Cortex of kidney (tissue), 1 donor: Measurements from ENCODE around the gene TPCN1.

ENCODE experiments used
- DNase-seq: peaks from one replicate; lab custom pipeline; 2025; lab: John Stamatoyannopoulos, UW

TPCN1 gene

DNA sequence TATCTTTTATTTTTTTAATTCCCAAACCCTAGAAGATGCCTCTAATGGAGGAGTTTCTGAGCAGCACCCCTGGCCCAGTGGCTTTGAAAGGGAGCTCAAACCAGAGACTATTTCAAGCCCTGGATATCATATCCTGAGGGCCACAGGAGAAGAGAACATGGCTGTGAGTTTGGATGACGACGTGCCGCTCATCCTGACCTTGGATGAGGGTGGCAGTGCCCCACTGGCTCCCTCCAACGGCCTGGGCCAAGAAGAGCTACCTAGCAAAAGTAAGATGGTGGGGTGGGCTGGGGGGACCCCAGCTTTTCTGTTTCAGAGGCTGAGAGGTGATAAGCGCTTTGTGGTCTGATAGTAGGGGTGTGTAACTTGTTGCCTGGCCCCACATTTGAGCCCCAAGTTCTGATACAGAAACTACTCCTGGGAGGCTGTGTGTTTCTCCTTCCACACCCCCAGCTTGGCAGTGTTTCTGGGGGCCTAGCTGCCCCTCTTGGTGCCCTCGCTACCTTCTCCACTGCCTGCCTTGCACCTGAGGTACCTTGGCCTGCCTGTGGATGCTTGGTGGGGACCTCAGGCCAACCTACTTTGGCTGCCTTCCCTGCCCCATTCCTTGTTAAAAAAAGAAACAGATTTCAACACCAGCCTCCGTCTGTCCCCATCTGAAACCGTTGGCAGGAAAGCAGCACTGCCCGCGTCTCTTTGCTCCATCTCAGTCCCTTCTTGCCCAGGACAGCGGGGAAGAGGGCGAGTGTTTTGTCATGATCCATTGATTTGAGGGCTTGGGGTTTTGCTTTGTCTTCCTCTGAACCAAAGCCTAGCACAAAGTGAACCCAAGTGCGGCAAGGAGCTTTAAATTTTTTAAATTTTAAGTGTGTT is 5.7 kb downstream of the TPCN1 start:
- DNase-seq, result no peak

- DNase-seq, result no peak
These were observed 6.6 kb downstream of the TPCN1 start for GRCh38 chr12:113227686-113228391.

GRCh38 chr12:113228394-113229028 is 7.2 kb downstream of the TPCN1 start:
- DNase-seq, result no peak

GRCh38 chr12:113230315-113231234 is 9.3 kb downstream of the TPCN1 start:
- DNase-seq, result no peak

DNA sequence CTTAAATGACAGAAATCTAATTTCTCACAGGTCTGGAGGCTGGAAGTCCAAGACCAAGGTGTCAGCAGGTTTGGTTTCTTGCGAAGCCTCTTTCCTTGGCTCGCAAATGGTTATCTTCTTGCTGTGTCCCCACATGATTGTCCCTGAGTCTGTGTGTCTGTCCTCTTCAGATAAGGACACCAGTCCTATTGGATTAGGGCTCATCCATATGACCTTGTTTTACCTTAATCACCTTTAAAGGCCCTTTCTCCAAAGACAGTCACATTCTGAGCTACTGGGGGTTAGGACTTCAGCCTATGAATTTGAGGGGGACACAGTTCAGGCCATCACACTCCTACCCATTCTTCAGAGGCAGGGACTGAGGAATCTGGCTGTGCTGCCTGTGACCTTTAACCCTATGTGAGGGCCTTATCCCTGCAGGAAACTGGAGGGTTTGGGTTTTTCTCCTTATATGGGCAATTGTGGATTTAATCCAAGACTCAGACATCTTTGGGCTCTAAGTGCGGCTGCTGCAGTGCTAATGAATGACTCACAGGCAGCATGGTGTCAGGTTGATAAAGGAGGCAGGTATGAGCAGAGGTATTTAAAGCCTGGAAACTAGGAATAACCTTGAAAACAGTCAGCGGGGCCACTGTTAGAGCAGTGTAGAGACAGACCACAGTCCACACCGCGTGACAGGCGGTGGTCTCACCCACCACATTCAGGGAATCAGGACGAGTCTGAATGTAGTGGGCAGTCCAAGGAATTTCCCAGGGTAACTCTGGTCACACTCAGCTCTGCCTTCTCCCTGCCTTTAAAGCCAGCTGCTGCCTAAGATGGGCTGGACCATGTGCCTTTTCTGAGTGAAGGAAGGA is 10.2 kb downstream of the TPCN1 start:
- no peak for DNase-seq

GRCh38 chr12:113232089-113232839 is 11.0 kb downstream of the TPCN1 start:
- DNase-seq, result no peak

GRCh38 chr12:113232840-113233585 is 11.7 kb downstream of the TPCN1 start:
- no peak for DNase-seq

DNA sequence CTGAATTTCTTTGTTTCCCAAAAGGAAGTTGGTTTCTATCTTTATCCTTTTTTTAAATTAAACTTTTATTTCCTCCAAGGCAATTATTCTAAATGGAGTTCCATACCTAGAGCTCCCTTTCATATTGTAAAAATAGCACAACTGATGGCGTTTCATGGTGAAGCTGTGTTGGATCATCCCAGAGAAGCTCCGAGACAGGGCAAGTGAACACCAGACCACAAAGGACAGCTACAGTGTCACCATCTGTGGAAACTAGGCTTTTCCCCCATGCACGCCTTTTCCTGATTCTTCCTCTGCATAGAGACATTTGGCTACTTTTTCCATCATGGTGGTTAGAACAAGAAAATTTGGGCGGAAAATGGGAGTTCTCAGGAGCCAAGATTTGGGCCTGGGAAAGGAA is 12.7 kb downstream of the TPCN1 start:
- no peak for DNase-seq

DNA sequence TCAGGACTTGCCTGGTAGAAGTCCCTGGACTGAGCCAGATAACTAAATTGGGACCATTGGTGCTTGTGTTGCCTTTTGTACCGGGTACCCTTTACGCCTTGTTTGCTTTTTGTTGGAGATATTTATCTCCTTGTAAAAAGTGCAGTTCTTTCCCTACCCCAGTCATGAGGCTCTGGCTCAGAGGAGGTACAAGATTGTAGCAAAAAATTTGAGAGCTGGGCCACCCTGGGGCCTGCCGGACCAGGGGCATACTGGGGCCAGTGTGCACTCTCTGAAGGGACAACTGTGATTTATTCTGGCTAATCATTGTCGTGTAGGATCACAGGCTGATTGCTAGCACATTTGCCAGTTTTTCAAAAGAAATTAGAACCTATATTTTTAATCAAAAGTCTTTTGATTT is 13.2 kb downstream of the TPCN1 start:
- no peak for DNase-seq

DNA sequence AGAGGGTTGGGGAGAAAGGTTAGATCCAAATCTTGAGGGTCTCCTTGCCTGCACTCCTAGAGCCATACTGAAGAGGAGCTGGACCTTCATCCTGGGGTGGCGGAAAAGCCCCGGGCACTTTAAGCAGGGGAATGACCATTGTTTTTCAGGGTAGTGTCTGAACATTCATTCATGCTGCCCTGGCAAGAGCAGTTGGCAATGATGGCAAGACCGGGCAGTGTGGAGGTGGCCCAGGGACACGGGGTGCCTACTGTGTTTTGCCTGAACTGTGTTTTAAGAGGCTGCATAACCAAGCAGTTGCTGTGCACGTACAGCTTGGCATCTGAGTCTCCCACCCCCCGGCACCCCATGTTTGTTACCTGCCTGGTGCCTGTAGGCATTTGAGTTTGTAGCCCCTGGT is 14.7 kb downstream of the TPCN1 start:
- no peak for DNase-seq

DNA sequence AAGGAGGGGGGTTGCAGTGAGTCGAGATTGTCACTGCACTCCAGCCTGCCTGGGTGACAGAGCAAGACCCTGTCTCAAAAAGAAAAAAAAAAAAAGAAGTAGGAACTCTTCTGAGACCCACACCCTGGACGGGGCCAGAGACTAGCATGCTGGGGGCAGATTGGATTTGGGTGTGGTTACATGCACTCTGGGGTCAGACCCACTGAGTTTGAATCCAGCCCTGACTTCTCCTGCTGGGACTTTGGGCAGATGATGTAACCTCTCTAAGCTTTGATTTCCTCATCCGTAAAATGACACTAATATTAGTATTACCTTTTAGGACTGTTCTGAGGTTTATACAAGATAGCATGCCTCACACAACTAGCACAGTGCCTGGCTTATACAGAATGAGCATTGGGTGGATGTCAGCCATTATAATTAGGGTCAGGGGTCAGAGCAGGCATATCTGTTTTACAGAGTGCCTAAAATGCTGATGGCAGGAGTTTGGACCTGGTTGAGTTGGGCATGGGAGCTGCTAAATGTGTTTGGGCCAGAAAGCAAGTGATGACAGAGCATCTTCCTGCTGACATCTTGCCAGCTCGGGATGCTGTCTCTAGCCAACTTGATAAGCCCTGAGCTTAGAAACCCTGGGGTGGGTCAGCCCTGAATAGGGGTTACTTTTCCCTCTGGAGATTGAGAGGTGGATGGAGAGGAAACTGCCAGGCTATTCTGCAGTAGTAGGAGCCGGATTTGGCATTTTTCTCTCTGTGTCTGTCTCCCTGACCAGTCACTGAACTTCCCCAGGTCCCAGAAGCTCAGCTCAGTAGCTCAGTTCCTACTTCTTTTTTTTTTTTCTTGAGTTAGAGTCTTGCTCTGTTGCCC is 15.5 kb downstream of the TPCN1 start:
- DNase-seq, result no peak

DNA sequence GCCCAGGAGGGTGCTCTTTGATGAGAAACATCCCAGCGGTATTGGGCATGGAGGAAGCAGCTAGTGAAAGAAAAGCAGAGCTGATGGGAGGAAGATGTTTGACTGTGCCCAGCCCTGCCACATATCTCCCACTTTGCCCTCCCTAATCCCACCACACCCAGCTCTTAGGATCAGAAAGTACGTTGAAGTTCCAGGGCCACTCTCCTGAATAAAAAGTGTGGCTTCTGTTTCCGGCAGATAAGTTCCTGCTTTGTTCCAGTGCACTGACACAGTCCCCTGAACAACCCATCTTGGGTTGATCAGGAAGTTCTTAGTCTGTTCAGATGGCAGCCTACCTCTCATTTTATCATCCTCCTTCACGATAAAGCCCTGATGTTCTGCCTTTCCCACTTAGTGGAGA is 16.5 kb downstream of the TPCN1 start:
- DNase-seq, result no peak

GRCh38 chr12:113238309-113238708 is 17.0 kb downstream of the TPCN1 start:
- no peak for DNase-seq

DNA sequence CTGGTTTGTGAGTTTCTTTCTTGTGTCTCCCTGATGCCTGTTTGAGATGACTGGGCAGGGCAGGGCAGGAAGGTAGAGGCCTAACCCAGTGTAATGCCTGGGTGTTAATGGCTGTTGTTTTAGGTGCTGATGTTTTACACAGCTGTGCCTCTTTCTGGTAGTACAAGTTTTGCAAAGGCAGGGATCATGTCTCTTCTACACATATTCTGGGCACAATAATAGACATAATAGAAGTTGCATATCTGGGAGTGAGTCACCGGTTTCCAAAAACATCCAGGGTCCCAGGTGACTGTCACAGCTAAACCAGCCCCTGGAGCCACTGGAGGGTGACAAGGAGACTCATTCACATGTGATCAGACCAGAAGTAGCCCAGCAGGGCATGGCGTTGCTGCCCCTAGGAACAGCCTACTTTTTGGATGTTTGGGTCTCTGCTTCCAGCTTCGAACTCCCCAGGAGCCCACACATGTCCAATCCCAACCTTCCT is 18.1 kb downstream of the TPCN1 start:
- DNase-seq, result no peak

DNA sequence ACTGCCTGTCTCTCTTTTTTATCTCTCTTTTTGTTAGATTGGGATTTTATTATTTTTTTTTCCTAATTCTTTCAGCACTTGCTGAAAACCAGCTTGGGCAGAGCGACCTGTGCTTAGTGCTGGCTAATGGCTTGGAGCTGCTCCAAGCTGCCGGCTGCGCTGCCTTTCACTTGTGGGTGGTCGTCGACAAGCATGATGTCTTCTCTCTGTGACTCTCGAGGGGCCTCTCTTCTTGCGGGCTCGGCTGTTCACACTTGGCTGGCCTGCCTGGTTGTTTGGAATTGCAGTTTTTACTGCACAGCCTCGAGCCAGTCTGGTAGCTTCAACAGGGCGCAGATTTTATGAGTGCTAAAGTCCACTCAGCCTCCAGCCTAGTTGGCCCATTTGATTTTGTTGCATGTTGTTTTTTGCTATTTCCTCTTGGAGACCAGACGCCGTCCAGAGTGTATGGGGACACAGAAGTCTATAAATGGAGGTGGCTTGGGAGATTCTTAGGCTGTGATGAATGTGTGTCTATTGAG is 18.6 kb downstream of the TPCN1 start:
- DNase-seq, result no peak

DNA sequence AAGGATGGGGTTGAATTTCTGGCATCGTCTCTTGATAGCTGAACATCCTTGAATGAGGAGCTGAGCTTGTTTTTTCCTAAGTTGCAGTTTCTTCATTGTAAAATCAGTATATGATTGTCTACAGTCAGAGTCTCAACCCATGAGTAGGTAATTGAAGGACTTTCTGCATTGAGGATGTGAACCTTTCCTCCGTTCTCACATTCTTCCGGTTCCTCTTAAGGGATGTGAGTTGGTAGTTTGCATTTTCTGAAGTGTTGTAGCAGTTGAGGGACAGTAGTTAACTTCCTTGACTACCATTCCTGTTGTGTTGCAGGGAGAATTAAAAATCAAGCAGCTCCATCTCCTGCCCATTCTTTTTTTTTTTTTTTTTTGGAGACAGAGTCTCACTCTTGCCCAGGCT is 19.1 kb downstream of the TPCN1 start:
- no peak for DNase-seq

GRCh38 chr12:113241191-113242025 is 20.1 kb downstream of the TPCN1 start:
- DNase-seq, result no peak
